ENCODE measurements around the gene ENAH. TPM values are rescaled to one million over a fixed set of nuclear protein-coding genes. Genes with fewer than 3 reads are reported as not detected.

ENAH gene
- total RNA-seq, 4 donors from 2014 or later: 158 to 295 (median 225) TPM

DNA sequence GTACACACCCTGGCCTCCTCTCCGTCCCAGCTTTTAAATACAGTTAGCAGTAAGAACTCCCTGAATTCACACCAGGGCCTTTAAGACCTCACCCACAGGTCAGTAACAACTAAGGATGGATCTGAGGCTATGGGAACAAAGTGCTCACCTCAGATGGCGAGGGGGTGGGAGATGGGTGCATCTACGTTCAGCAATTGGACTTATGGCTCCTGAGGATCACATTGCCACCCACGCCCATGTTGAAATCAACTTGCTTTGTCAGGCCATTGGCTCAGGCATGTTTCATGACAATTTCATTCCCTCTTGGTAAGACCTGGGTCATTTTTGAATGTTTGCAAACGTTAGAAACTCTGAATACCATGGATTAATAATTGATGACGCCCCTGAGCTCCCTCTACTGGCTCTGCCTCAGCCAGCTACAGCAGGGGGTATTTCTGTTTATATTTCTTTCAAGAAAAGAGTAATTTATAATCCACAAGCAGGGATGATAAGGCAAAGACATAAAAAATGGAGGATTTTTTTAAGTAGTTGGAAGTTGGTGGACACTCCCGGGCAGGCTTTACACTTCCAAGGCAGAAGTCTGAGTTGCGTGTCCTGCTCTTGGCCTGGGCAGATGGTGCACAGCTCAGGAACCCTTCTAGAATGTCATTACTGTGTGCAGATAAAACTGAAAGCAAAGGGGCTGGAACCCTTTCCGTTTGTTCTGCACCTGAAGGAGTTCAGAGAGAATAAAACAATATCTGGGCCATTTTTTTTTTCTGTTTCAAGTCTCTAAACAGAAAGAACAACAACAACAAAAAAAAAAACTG lies 211.4 kb downstream of the ENAH start:
- peaks cover 9 to 68% (median 12%) of the 10 kb centered on the region in 3 donors for H3K4me1 ChIP-seq
- no peaks in the 10 kb centered on the region for H3K36me3 ChIP-seq
- 65 to 71% methylated on average over 7 to 8 of the region's 9 CpGs for WGBS, 2 donors (ENCODE audit: low coverage in 1 of 2)
- no peaks in the 10 kb centered on the region for H3K27me3 ChIP-seq
- H3K9me3 ChIP-seq: no peaks in the 10 kb centered on the region
- H3K4me3 ChIP-seq: no peak overlapping the region
- TF ChIP-seq POLR2AphosphoS5 (IDR thresholded peaks at IDR 0.05) (no peak), POLR2A (IDR thresholded peaks at IDR 0.05) (no peak), EP300 (IDR thresholded peaks at IDR 0.05) (no peak)
- TF ChIP-seq, protein P1, sequence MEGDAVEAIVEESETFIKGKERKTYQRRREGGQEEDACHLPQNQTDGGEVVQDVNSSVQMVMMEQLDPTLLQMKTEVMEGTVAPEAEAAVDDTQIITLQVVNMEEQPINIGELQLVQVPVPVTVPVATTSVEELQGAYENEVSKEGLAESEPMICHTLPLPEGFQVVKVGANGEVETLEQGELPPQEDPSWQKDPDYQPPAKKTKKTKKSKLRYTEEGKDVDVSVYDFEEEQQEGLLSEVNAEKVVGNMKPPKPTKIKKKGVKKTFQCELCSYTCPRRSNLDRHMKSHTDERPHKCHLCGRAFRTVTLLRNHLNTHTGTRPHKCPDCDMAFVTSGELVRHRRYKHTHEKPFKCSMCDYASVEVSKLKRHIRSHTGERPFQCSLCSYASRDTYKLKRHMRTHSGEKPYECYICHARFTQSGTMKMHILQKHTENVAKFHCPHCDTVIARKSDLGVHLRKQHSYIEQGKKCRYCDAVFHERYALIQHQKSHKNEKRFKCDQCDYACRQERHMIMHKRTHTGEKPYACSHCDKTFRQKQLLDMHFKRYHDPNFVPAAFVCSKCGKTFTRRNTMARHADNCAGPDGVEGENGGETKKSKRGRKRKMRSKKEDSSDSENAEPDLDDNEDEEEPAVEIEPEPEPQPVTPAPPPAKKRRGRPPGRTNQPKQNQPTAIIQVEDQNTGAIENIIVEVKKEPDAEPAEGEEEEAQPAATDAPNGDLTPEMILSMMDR (IDR thresholded peaks at IDR 0.05): no peak
- ATAC-seq: no peak
- H3K27ac ChIP-seq: peak overlapping the region; percentile 21 to 86 (median 63)

DNA sequence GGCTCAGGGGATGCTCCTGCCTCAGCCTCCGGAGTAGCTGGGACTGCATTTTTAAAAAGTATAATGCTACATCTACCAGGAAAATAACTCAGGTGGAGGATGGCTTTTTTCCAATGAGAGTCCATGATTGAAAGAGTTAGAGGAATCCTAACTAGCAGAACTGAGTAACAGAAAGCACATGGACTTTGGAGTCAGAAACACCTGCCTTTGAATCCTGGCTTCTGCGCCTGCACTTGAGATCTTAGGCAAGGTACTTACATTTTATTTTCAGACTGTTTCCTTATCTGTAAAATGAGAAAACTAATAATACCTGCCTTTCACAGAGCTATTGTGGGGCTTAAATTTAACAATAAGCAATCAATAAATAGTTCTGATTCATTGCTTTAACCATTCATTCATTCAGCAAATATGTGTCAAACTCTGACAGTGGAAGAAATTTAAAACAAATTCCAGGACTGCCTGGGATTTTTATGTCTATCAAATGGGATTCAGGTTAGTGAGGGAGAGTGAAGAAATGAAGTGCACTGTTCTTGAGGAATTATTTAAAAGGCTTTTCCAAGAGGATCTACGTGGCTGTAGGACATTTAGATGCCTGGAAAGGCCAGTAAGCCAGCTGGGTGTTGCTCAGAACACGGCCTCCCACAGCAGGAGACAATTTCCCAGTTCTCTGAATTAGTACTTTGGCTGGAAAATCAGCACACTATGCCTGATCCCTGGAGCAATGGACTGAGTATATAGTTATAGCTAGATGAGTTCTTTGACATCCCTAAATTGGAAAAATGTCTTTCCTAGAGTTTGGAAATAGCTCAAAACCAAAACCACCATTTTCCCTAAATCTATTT lies 212.3 kb downstream of the ENAH start:
- H3K4me1 ChIP-seq: peaks cover 3 to 59% (median 5%) of the 10 kb centered on the region in 3 donors
- no peaks in the 10 kb centered on the region for H3K9me3 ChIP-seq
- no peaks in the 10 kb centered on the region for H3K27me3 ChIP-seq
- H3K27ac ChIP-seq: peak overlapping the region; percentile 21 to 86 (median 63)
- no peak for ATAC-seq
- TF ChIP-seq, protein P1 (IDR thresholded peaks at IDR 0.05): no peak
- TF ChIP-seq POLR2A (IDR thresholded peaks at IDR 0.05) (no peak), EP300 (IDR thresholded peaks at IDR 0.05) (no peak), POLR2AphosphoS5 (IDR thresholded peaks at IDR 0.05) (no peak)
- WGBS, 2 donors (ENCODE audit: low coverage in 1 of 2): 61 to 71% methylated on average over 3 to 4 of the region's 4 CpGs
- H3K4me3 ChIP-seq: no peak overlapping the region
- H3K36me3 ChIP-seq: no peaks in the 10 kb centered on the region

GRCh38 chr1:225437710-225438437 lies 215.0 kb downstream of the ENAH start:
- TF ChIP-seq POLR2AphosphoS5 (IDR thresholded peaks at IDR 0.05): no peak
- TF ChIP-seq, protein P1 (IDR thresholded peaks at IDR 0.05): peak; percentile 17 to 56 (median 25)

More at GRCh38 chr1:225437710-225438437, 215.0 kb downstream of the ENAH start:
- Histone ChIP-seq H3K36me3 (no peaks in the 10 kb centered on the region), H3K9me3 (no peaks in the 10 kb centered on the region), H3K4me3 (no peak overlapping the region), H3K27ac (peak overlapping the region in 3 of 4 donors; percentile 19 to 72 (median 43)), H3K27me3 (no peaks in the 10 kb centered on the region), H3K4me1 (peaks cover 0 to 31% (median 0%) of the 10 kb centered on the region in 3 donors)
- WGBS, 2 donors (ENCODE audit: low coverage in 1 of 2): 51 to 75% methylated on average over 1 to 4 of the region's 5 CpGs
- ATAC-seq: peak; percentile 59

Other genes starting within 250 kb of the ENAH start
- 100 to 1,000 TPM in 1 of 4 donors, 10 to 100 TPM in 3; 78.2 to 139 (median 92.8) TPM for gene LBR, start 225.1 kb downstream of the ENAH start, total RNA-seq
- 100 to 1,000 TPM; 146 to 260 (median 216) TPM for gene SRP9, start 124.7 kb upstream of the ENAH start, total RNA-seq
- 100 to 1,000 TPM in 3 of 4 donors, 10 to 100 TPM in 1; 74.0 to 133 (median 101) TPM for gene EPHX1, start 157.0 kb upstream of the ENAH start, total RNA-seq
- gene TMEM63A, start 229.3 kb upstream of the ENAH start, total RNA-seq: 10 to 100 TPM; 10.9 to 55.9 (median 23.8) TPM
- 1 to 10 TPM in 1 of 4 donors, under 1 TPM in 1, not detected in 2; 0.35 to 1.4 TPM for gene LEFTY1, start 236.0 kb upstream of the ENAH start, total RNA-seq

Data from gastroesophageal sphincter (tissue), 4 donors.